SJSA1 (cell line): ENCODE data around the gene GPR143. TPM values are rescaled to one million over a fixed set of nuclear protein-coding genes. Genes with fewer than 3 reads are reported as not detected.

ENCODE experiments used
- DNase-seq, 2 experiments: peaks; one replicate each; pipeline ENCODE4 v3.0.0-alpha.2; 2015 to 2020; ENCODE audit warnings: low spot score in 2 of 2, low read depth in 1 of 2
- H3K27ac ChIP-seq: fragments of 250-450 bp; sonication (Bioruptor Pico); 2 replicates; pipeline ENCODE4 v1.5.1; 2020; ENCODE audit warnings: mild to moderate bottlenecking, moderate library complexity
- H3K27me3 ChIP-seq: fragments of 250-450 bp; sonication (Bioruptor Pico); replicated peaks from 2 replicates; pipeline ENCODE4 v1.5.1; 2020; ENCODE audit warnings: mild to moderate bottlenecking, moderate library complexity
- H3K36me3 ChIP-seq: fragments of 250-450 bp; sonication (Bioruptor Pico); 2 replicates; pipeline ENCODE4 v1.5.1; 2020; ENCODE audit warnings: mild to moderate bottlenecking
- H3K4me1 ChIP-seq: fragments of 250-450 bp; sonication (Bioruptor Pico); replicated peaks from 2 replicates; pipeline ENCODE4 v1.6.1; 2021; ENCODE audit warnings: mild to moderate bottlenecking
- H3K4me3 ChIP-seq: fragments of 250-450 bp; sonication (Bioruptor Pico); 2 replicates; pipeline ENCODE4 v1.5.1; 2020; ENCODE audit warnings: mild to moderate bottlenecking
- H3K9me3 ChIP-seq: fragments of 250-450 bp; sonication (Bioruptor Pico); replicated peaks from 2 replicates; pipeline ENCODE4 v1.5.1; 2020; ENCODE audit warnings: mild to moderate bottlenecking
- total RNA-seq: library from RNA; depleted of rRNA; stranded (reverse); fragments of >200 nt; shearing (Covaris generic); gene quantifications from 2 replicates; pipeline ENCODE4 v1.2.3, GENCODE V29; 2014

GPR143 gene
- total RNA-seq, 1 experiment from 2014 or later, result not detected

- Histone ChIP-seq H3K9me3 (no peaks in the 10 kb centered on the region), H3K4me1 (no peaks in the 10 kb centered on the region), H3K27ac (no peak overlapping the region), H3K27me3 (no peaks in the 10 kb centered on the region), H3K4me3 (no peak overlapping the region), H3K36me3 (no peaks in the 10 kb centered on the region)
- DNase-seq, result no peak
Measured at GRCh38 chrX:9749146-9749692, 16.4 kb downstream of the GPR143 start.

GRCh38 chrX:9747644-9748043 lies 18.0 kb downstream of the GPR143 start:
- Histone ChIP-seq H3K27me3 (no peaks in the 10 kb centered on the region), H3K4me1 (no peaks in the 10 kb centered on the region), H3K4me3 (no peak overlapping the region), H3K36me3 (no peaks in the 10 kb centered on the region), H3K9me3 (no peaks in the 10 kb centered on the region), H3K27ac (no peak overlapping the region)
- DNase-seq, result no peak

GRCh38 chrX:9746148-9746888 lies 19.3 kb downstream of the GPR143 start:
- Histone ChIP-seq H3K9me3 (no peaks in the 10 kb centered on the region), H3K36me3 (no peaks in the 10 kb centered on the region), H3K4me3 (no peak overlapping the region), H3K4me1 (no peaks in the 10 kb centered on the region), H3K27ac (no peak overlapping the region), H3K27me3 (no peaks in the 10 kb centered on the region)
- no peak for DNase-seq

GRCh38 chrX:9745417-9746115 lies 20.1 kb downstream of the GPR143 start:
- no peak overlapping the region for H3K27ac ChIP-seq
- no peak overlapping the region for H3K4me3 ChIP-seq
- no peaks in the 10 kb centered on the region for H3K4me1 ChIP-seq
- H3K9me3 ChIP-seq, result no peaks in the 10 kb centered on the region
- no peak for DNase-seq
- H3K27me3 ChIP-seq, result no peaks in the 10 kb centered on the region
- no peaks in the 10 kb centered on the region for H3K36me3 ChIP-seq

GRCh38 chrX:9739130-9739529 lies 26.5 kb downstream of the GPR143 start:
- Histone ChIP-seq H3K27me3 (no peaks in the 10 kb centered on the region), H3K36me3 (no peaks in the 10 kb centered on the region), H3K27ac (no peak overlapping the region), H3K4me1 (no peaks in the 10 kb centered on the region), H3K9me3 (no peaks in the 10 kb centered on the region), H3K4me3 (no peak overlapping the region)
- DNase-seq, result no peak

GRCh38 chrX:9738151-9738550 lies 27.5 kb downstream of the GPR143 start:
- Histone ChIP-seq H3K36me3 (no peaks in the 10 kb centered on the region), H3K9me3 (no peaks in the 10 kb centered on the region), H3K4me1 (no peaks in the 10 kb centered on the region), H3K27me3 (no peaks in the 10 kb centered on the region), H3K4me3 (no peak overlapping the region), H3K27ac (no peak overlapping the region)
- DNase-seq, result no peak

- Histone ChIP-seq H3K9me3 (no peaks in the 10 kb centered on the region), H3K4me1 (no peaks in the 10 kb centered on the region), H3K4me3 (no peak overlapping the region), H3K36me3 (no peaks in the 10 kb centered on the region), H3K27ac (no peak overlapping the region), H3K27me3 (no peaks in the 10 kb centered on the region)
- no peak for DNase-seq
Measured at GRCh38 chrX:9737363-9737762, 28.3 kb downstream of the GPR143 start.

- Histone ChIP-seq H3K27ac (no peak overlapping the region), H3K4me1 (no peaks in the 10 kb centered on the region), H3K27me3 (no peaks in the 10 kb centered on the region), H3K36me3 (no peaks in the 10 kb centered on the region), H3K4me3 (no peak overlapping the region), H3K9me3 (no peaks in the 10 kb centered on the region)
- no peak for DNase-seq
Measured at GRCh38 chrX:9730752-9731151, 34.9 kb downstream of the GPR143 start.

GRCh38 chrX:9730078-9730477 lies 35.6 kb downstream of the GPR143 start:
- no peaks in the 10 kb centered on the region for H3K36me3 ChIP-seq
- no peak for DNase-seq

GRCh38 chrX:9729171-9729885 lies 36.3 kb downstream of the GPR143 start:
- H3K36me3 ChIP-seq, result no peaks in the 10 kb centered on the region
- H3K4me3 ChIP-seq, result no peak overlapping the region
- no peaks in the 10 kb centered on the region for H3K9me3 ChIP-seq
- H3K27me3 ChIP-seq, result no peaks in the 10 kb centered on the region
- DNase-seq, result no peak
- H3K27ac ChIP-seq, result no peak overlapping the region
- H3K4me1 ChIP-seq, result no peaks in the 10 kb centered on the region

More at GRCh38 chrX:9730078-9730477, 35.6 kb downstream of the GPR143 start:
- Histone ChIP-seq H3K27me3 (no peaks in the 10 kb centered on the region), H3K4me3 (no peak overlapping the region), H3K9me3 (no peaks in the 10 kb centered on the region), H3K27ac (no peak overlapping the region), H3K4me1 (no peaks in the 10 kb centered on the region)

GRCh38 chrX:9728261-9728660 lies 37.4 kb downstream of the GPR143 start:
- Histone ChIP-seq H3K27me3 (no peaks in the 10 kb centered on the region), H3K9me3 (no peaks in the 10 kb centered on the region), H3K4me3 (no peak overlapping the region), H3K36me3 (no peaks in the 10 kb centered on the region), H3K27ac (no peak overlapping the region), H3K4me1 (no peaks in the 10 kb centered on the region)
- no peak for DNase-seq

- H3K4me1 ChIP-seq, result no peaks in the 10 kb centered on the region
- no peak overlapping the region for H3K4me3 ChIP-seq
- no peaks in the 10 kb centered on the region for H3K27me3 ChIP-seq
- no peak overlapping the region for H3K27ac ChIP-seq
- H3K9me3 ChIP-seq, result no peaks in the 10 kb centered on the region
- no peak for DNase-seq
- no peaks in the 10 kb centered on the region for H3K36me3 ChIP-seq
Measured at GRCh38 chrX:9724711-9725110, 40.9 kb downstream of the GPR143 start.

GRCh38 chrX:9717376-9717775 lies 48.3 kb downstream of the GPR143 start:
- no peaks in the 10 kb centered on the region for H3K4me1 ChIP-seq
- no peak overlapping the region for H3K27ac ChIP-seq
- DNase-seq, result no peak
- peaks cover 3% of the 10 kb centered on the region for H3K36me3 ChIP-seq
- no peaks in the 10 kb centered on the region for H3K9me3 ChIP-seq
- H3K4me3 ChIP-seq, result no peak overlapping the region
- no peaks in the 10 kb centered on the region for H3K27me3 ChIP-seq

GRCh38 chrX:9710332-9710731 lies 55.3 kb downstream of the GPR143 start:
- no peak for DNase-seq
- no peak overlapping the region for H3K4me3 ChIP-seq
- no peaks in the 10 kb centered on the region for H3K9me3 ChIP-seq
- H3K27me3 ChIP-seq, result no peaks in the 10 kb centered on the region
- H3K36me3 ChIP-seq, result peaks cover 10% of the 10 kb centered on the region
- no peak overlapping the region for H3K27ac ChIP-seq
- H3K4me1 ChIP-seq, result peaks cover 6% of the 10 kb centered on the region; the same call in 1 of the 2 replicates
